Uterus (tissue), 4 donors: ENCODE measurements around the gene LYPD3. TPM values are rescaled to one million over a fixed set of nuclear protein-coding genes. Genes with fewer than 3 reads are reported as not detected.
A peak's percentile ranks its signal among the peaks of the same experiment; 100 is the strongest.

Experiments
- DNase-seq, 2 donors: peaks; one replicate each; pipeline ENCODE4 v3.0.0-alpha.2; 2019 to 2020
- H3K27ac ChIP-seq, 2 donors: fragments of 200-600 bp; sonication (generic); 1 replicate in 1 of 2; 2 replicates in 1 of 2; pipeline ENCODE4 v1.5.1; 2016 to 2018
- H3K27me3 ChIP-seq, 2 donors: fragments of 200-600 bp; sonication (generic); one replicate each; pipeline ENCODE4 v1.5.1; 2018 to 2019; ENCODE audit warnings: control low read depth in 1 of 2
- H3K36me3 ChIP-seq, 2 donors: fragments of 200-600 bp; sonication (generic); one replicate each; pipeline ENCODE4 v1.5.1; 2019; ENCODE audit warnings: control low read depth in 1 of 2
- H3K4me1 ChIP-seq, 2 donors: fragments of 200-600 bp; sonication (generic); one replicate each; pipeline ENCODE4 v1.5.1; 2018 to 2019; ENCODE audit warnings: control low read depth in 1 of 2
- H3K4me3 ChIP-seq, 2 donors: fragments of 200-600 bp; sonication (generic); 1 replicate in 1 of 2; 2 replicates in 1 of 2; pipeline ENCODE4 v1.5.1; 2018 to 2019; ENCODE audit warnings: mild to moderate bottlenecking in 1 of 2
- H3K9me3 ChIP-seq, 2 donors: fragments of 200-600 bp; sonication (generic); one replicate each; pipeline ENCODE4 v1.5.1; 2019; ENCODE audit warnings: control low read depth in 1 of 2
- POLR2A ChIP-seq, 2 donors: fragments of 450-650 bp; IDR thresholded peaks; one replicate each; pipeline ENCODE4 v1.6.1; 2016; ENCODE audit warnings: antibody characterized with exemption in 2 of 2, mild to moderate bottlenecking in 1 of 2, moderate library complexity in 1 of 2
- intact Hi-C: fragments of 100-400 bp; cut with DNase I; formaldehyde crosslinking; loops from one replicate; pipeline ENCODE4 v1.15.1; 2023; ENCODE audit warnings: low total_unique reads
- total RNA-seq, 4 donors: library from RNA; depleted of rRNA in 3 of 4; stranded (reverse); fragments of >200 nt in 3 of 4; gene quantifications; one replicate each; pipeline versions ENCODE4 v1.1.0 to v1.2.4, GENCODE V29; 2014 to 2023
- TF ChIP-seq, protein P1 (sequence below), 4 experiments: fragments of 200-600 bp in 2 of 4; fragments of 450-650 bp in 2 of 4; sonication (generic) in 2 of 4; IDR thresholded peaks; one replicate each; pipeline ENCODE4 v1.5.1; 2016 to 2019; ENCODE audit warnings: antibody characterized with exemption in 4 of 4, mild to moderate bottlenecking in 2 of 4, moderate library complexity in 1 of 4
- donor health status: DM: yes; HTN: yes; CAD: no.

Gene LYPD3
- total RNA-seq, 4 donors from 2014 or later, result 0.28 to 2.4 TPM; not detected in 2

DNA sequence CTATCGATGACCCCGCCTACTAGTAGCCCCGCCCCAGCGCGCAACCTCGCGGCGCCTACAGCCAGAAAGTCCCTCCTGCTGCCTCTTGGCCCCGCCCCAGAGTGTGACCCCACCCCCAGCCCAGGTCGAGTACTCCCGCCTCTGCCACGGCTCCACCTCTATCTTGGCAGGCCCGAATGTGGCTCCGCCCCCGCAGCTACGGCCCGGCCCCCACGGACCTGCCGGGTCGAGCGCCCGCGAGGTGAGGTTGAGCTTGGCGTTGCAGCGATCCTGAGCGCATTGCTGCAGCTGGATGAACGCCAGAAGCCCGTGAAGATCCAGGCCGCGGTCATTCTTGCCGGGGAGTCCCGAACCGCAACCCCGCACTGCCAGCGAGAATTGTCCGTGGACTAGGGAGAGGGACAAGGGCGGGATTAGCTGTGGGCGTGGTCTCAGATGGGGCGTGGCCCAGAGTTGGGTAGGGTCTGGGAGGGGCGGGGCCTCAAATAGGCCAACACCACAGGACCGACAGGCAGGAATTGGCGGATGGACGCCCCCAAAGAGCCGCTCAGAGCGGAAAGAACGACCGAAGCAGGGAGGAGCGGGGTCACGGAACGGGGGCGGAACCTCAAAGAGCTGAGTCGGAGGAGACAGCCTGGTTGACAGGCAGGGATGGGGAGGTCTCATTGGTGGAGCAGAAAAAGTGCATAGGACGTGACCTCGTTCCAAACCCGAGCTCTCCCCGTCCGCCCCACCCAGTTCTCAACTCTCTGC lies 1.9 kb downstream of the LYPD3 start:
- H3K9me3 ChIP-seq, result no peaks in the 10 kb centered on the region
- H3K27ac ChIP-seq, result peak overlapping the region; percentile 77 to 90
- intact Hi-C loops, result loop anchor here (5.0 kb wide), 1 partner anchor 54 kb away; no protein-coding TSS in a partner anchor
- peak; percentile 98 for DNase-seq
- H3K27me3 ChIP-seq, result no peaks in the 10 kb centered on the region
- peak overlapping the region; percentile 62 to 65 for H3K4me3 ChIP-seq
- peaks cover 0 to 8% of the 10 kb centered on the region in 2 donors for H3K4me1 ChIP-seq
- H3K36me3 ChIP-seq, result no peaks in the 10 kb centered on the region
- TF ChIP-seq, protein P1, sequence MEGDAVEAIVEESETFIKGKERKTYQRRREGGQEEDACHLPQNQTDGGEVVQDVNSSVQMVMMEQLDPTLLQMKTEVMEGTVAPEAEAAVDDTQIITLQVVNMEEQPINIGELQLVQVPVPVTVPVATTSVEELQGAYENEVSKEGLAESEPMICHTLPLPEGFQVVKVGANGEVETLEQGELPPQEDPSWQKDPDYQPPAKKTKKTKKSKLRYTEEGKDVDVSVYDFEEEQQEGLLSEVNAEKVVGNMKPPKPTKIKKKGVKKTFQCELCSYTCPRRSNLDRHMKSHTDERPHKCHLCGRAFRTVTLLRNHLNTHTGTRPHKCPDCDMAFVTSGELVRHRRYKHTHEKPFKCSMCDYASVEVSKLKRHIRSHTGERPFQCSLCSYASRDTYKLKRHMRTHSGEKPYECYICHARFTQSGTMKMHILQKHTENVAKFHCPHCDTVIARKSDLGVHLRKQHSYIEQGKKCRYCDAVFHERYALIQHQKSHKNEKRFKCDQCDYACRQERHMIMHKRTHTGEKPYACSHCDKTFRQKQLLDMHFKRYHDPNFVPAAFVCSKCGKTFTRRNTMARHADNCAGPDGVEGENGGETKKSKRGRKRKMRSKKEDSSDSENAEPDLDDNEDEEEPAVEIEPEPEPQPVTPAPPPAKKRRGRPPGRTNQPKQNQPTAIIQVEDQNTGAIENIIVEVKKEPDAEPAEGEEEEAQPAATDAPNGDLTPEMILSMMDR (IDR thresholded peaks at IDR 0.05), result no peak
- peak in 1 of 2 donors; percentile 53 for TF ChIP-seq POLR2A (IDR thresholded peaks at IDR 0.05)

DNA sequence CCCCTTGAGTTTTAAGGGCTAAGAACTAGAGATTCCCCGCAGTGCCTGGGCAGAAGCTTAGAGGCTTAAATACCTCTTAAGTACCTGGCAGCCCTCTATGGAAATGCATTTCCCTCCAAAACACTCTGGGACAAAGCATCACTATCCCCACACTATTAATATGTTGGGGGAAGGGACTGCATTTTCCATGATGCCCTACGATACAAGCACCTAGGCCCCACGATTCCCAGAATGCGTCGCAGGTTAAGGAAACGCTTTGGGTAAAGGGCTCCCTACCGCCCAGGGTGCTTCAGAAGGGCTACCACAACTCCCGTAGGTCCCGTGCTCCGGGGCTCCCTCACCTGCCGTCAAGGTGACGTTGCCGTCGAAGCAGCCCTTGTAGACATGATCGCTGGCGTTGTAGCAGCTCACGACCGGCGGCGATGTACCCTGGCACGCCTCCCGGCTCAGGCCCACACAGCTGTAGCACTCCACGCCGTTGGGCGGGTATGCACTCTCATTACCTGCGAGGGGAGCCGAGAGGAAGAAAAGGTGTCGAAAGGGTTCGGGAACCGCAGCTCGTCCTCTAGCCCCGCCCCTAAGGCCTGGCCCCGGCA lies 2.5 kb downstream of the LYPD3 start:
- Histone ChIP-seq H3K27me3 (no peaks in the 10 kb centered on the region), H3K4me1 (peaks cover 0 to 8% of the 10 kb centered on the region in 2 donors), H3K27ac (peak overlapping the region; percentile 30 to 90), H3K9me3 (no peaks in the 10 kb centered on the region), H3K4me3 (peak overlapping the region; percentile 62 to 65), H3K36me3 (no peaks in the 10 kb centered on the region)
- intact Hi-C loops, result loop anchor here (5.0 kb wide), 1 partner anchor 54 kb away; no protein-coding TSS in a partner anchor
- TF ChIP-seq, protein P1 (IDR thresholded peaks at IDR 0.05), result peak in 1 of 4 experiments; percentile 2
- TF ChIP-seq POLR2A (IDR thresholded peaks at IDR 0.05), result no peak
- DNase-seq, result no peak

DNA sequence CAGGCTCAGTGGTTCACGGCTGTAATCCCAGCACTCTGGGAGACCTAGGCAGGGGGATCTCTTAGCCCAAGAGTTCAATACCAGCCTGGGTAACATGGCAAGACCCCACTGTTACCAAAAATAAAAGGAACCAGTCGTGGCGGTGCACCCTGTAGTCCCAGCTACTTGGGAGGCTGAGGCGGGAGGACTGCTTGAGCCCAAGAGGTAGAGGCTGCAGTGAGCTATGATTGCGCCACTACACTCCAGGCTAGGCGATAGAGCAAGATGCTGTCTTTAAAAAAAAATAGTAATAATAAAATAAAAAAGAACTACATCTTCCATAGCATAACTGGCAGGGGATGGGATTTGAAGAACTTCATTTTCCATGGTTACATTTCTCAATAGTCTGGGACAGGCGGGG lies 3.0 kb downstream of the LYPD3 start:
- intact Hi-C loops, result loop anchor here (5.0 kb wide), 1 partner anchor 55 kb away; no protein-coding TSS in a partner anchor
- H3K4me3 ChIP-seq, result no peak overlapping the region
- no peaks in the 10 kb centered on the region for H3K9me3 ChIP-seq

DNA sequence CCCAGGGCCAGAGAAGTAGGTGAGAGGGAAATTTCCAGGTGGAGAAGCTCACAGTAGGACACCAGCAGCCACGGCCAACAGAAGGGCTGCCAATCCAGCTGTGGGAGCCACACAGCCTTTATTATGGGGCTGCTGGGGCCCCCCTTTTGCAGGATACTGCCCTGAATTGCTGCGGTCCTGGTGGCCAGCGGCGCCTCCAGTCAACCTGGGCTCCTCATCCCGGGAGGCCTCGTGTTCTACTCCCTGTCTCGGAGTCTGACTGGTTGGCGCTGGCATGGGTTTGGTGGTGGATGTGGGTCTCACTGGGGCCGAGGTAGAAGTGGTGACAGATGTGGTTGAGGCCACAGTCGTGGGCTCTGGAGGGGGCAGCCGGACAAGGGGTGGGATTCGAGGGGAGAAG lies 4.1 kb downstream of the LYPD3 start:
- Histone ChIP-seq H3K9me3 (no peaks in the 10 kb centered on the region), H3K27me3 (no peaks in the 10 kb centered on the region), H3K4me1 (peaks cover 0 to 8% of the 10 kb centered on the region in 2 donors), H3K4me3 (no peak overlapping the region), H3K27ac (no peak overlapping the region), H3K36me3 (no peaks in the 10 kb centered on the region)
- TF ChIP-seq POLR2A (IDR thresholded peaks at IDR 0.05), result no peak
- TF ChIP-seq, protein P1 (IDR thresholded peaks at IDR 0.05), result no peak
- intact Hi-C loops, result loop anchor here (5.0 kb wide), 1 partner anchor 56 kb away; no protein-coding TSS in a partner anchor
- DNase-seq, result no peak

More for the DNA sequence above, 3.0 kb downstream of the LYPD3 start:
- DNase-seq, result no peak
- peaks cover 0 to 8% of the 10 kb centered on the region in 2 donors for H3K4me1 ChIP-seq
- H3K27ac ChIP-seq, result peak overlapping the region in 1 of 2 donors; percentile 90
- H3K36me3 ChIP-seq, result no peaks in the 10 kb centered on the region
- TF ChIP-seq, protein P1 (IDR thresholded peaks at IDR 0.05), result no peak
- no peak for TF ChIP-seq POLR2A (IDR thresholded peaks at IDR 0.05)
- no peaks in the 10 kb centered on the region for H3K27me3 ChIP-seq
